Measurements from ENCODE around the gene C13orf46.

The C13orf46 gene

DNA sequence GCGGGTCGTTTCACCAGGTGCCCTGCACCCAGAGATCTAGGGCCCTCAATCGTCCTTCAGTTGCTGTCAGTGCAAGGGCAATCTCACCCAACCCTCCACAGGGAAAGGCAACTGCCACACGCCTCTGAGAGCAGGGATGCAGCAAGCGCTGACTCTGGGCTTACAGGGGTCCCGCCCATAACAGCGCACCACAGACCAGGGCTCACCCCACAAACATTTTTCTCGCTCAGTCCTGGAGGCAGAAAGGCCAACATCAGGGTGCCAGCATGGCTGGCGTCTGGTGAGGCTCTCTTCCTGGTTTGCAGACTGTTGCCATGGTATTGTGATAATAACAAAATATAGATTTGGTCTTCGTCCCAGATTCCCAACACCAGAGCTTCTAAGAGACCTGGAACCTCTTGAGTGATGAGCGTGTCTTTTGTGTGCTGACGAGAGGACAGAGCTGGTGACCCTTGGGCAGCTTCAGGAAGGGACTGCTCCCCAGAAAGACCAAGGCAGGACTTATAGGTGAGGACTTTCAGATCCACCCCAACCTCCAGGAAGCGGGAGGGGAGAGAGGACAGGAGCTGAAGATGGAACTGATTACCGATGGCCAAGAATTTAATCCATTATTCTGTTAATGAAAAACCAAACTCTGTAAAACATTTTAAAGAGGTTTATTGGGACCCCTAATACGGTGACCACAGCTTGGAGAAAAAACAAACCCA, 51.3 kb downstream of the C13orf46 start:
- no peak overlapping the region for H3K4me3 ChIP-seq (ENCODE audit: low read depth, low read length)
- DNase-seq (ENCODE audit: low read depth), result no peak
- TF ChIP-seq, protein P1, sequence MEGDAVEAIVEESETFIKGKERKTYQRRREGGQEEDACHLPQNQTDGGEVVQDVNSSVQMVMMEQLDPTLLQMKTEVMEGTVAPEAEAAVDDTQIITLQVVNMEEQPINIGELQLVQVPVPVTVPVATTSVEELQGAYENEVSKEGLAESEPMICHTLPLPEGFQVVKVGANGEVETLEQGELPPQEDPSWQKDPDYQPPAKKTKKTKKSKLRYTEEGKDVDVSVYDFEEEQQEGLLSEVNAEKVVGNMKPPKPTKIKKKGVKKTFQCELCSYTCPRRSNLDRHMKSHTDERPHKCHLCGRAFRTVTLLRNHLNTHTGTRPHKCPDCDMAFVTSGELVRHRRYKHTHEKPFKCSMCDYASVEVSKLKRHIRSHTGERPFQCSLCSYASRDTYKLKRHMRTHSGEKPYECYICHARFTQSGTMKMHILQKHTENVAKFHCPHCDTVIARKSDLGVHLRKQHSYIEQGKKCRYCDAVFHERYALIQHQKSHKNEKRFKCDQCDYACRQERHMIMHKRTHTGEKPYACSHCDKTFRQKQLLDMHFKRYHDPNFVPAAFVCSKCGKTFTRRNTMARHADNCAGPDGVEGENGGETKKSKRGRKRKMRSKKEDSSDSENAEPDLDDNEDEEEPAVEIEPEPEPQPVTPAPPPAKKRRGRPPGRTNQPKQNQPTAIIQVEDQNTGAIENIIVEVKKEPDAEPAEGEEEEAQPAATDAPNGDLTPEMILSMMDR (IDR thresholded peaks at IDR 0.05; ENCODE audit: control insufficient read depth, extremely low read depth, insufficient read depth), result no peak

DNA sequence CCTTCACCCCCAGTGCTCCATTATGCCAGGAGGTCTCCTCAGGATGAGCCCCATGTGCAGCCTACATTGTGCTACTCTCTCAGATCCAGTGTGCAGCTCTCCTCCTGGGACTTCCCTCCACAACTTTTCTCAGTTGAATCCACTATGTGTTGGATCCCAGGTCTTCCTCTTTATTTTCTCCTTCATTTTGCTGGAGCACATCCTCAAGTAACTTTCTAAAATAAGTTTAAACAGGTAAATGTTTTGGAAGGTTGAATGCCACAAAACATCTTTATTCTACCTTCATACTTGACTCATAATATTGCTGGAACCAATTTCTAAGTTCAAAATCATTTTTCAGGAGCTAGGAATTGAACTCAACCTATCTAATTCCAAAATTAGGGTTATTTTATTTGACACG, 52.1 kb downstream of the C13orf46 start:
- no peak for DNase-seq (ENCODE audit: low read depth)
- no peak overlapping the region for H3K4me3 ChIP-seq (ENCODE audit: low read depth, low read length)
- TF ChIP-seq, protein P1 (IDR thresholded peaks at IDR 0.05; ENCODE audit: control insufficient read depth, extremely low read depth, insufficient read depth), result no peak

DNA sequence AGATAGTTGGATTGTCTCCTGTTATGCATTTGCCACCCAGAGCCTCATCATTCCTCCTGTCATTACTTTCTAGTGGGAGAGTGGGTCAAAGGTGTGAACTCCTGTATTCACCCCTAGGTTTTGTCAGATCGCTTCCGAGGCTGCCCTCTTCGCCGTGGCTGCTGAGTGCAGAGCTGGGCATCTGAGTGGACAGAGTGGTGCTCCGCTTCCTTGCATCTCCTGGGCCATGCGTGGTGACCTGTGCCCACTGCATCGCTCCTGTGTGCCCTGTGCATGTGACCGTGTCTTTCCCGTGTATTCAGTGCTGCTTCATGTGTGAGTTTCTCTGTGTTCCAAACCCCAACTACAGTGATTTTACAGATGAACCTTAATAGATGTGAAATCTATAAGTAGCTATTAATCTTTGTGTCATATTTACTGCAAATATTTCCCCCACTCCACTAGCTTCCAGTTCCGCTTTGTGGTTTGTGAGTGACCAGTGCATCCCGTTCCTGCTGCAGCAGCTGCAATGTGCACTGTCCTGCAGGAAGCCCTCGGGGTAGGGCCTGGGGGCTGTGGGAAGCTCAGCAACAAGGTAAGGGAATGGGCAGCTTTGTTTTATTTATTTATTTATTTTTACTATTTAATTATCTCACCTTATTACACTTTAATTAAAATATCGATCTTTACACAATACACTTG, 53.1 kb downstream of the C13orf46 start:
- DNase-seq (ENCODE audit: low read depth), result no peak
- H3K4me3 ChIP-seq (ENCODE audit: low read depth, low read length), result no peak overlapping the region
- TF ChIP-seq, protein P1 (IDR thresholded peaks at IDR 0.05; ENCODE audit: control insufficient read depth, extremely low read depth, insufficient read depth), result no peak

DNA sequence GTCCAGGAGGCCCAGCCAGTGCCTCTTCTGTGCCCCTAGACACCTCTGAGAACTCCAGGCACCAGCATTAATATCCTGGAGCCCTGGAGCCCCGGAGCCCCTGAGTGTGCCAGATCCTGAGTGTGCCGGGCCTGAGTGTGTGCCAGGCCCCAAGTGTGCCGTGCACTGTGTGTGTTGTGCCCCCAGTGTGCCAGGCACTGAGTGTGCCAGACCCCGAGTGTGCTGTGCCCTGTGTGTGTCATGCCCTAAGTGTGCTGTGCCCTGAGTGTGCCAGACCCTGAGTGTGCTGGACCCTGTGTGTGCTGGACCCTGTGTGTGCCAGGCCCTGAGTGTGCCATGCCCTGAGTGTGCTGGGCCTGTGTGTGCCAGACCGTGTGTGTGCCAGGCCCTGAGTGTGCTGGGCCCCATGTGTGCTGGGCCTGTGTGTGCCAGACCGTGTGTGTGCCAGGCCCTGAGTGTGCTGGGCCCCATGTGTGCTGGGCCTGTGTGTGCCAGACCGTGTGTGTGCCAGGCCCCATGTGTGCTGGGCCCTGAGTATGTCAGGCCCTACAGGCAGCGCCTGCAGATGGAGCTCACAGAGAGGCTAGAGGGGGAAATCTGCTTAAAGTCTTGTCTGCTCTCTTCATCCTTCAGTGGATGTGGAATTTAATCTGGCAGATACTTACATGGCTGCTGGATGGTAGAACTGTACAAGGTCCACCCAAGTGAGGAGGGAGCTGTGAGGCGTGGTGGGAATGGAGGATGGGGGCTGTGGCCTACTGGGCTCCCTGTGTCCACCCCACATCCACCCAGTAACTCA, 53.9 kb downstream of the C13orf46 start:
- TF ChIP-seq, protein P1 (IDR thresholded peaks at IDR 0.05; ENCODE audit: control insufficient read depth, extremely low read depth, insufficient read depth), result no peak
- DNase-seq (ENCODE audit: low read depth), result no peak

DNA sequence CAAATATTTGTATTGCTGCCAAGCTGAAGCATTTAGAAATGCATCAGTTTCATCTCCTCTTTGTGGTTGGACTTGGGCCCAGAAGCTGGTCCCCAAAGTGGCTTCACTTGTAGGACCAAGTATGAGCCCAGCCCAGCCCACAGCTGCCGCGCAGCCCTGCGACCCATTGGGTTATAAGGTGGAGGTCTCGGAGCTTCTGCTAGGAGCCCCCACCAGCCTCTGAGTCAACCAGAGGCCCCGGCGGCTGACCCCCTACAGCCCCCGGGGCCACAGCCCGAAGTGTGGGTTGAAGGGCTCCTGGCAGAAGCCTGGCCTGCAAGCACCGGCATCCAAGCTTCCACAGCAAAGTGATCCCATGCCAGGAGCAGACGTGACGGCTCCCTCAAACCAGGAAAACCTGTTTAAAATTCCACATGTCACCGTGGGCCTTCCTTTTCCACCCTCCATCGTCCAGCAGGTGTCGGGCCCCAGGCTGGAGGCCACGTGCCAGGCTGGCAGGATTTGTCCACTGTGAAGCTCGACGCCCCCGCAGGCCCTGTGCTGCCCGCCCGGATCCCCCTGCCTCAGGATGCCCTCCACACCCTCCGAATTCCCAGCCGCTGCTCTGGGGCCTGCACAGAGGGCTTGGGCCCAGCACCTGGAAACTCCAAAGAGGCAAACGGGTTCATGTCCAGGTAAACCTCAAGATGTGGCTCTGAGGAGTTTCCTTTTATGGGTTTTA, 54.7 kb downstream of the C13orf46 start:
- H3K4me3 ChIP-seq (ENCODE audit: low read depth, low read length), result no peak overlapping the region
- peak; percentile 6 for DNase-seq (ENCODE audit: low read depth)
- TF ChIP-seq, protein P1 (IDR thresholded peaks at IDR 0.05; ENCODE audit: control insufficient read depth, extremely low read depth, insufficient read depth), result no peak

More for the DNA sequence above, 53.9 kb downstream of the C13orf46 start:
- no peak overlapping the region for H3K4me3 ChIP-seq (ENCODE audit: low read depth, low read length)

DNA sequence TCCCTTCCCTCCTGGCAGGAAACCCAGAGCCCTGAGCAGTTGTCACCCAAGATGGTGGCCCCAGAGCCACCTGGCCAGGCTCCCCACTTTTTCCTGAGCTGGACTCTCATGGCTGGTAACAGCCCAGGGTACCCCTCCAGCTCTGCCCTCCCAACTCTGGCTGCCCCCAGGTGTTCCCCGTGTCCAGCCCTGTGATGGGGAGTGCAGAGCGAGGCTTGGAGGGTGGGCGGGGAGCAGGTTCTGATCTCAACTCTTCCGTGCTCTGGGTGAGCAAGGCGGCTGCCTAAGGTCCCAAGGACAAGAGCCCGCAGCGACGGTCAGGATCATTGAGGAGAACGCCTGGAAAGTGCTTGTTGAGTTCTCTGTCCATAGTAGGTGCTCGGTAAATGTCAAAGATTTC, 55.3 kb downstream of the C13orf46 start:
- TF ChIP-seq, protein P1 (IDR thresholded peaks at IDR 0.05; ENCODE audit: control insufficient read depth, extremely low read depth, insufficient read depth), result no peak
- no peak overlapping the region for H3K4me3 ChIP-seq (ENCODE audit: low read depth, low read length)
- no peak for DNase-seq (ENCODE audit: low read depth)

Measured in LNCaP clone FGC (cell line).